Measurements from ENCODE around the gene LRCOL1.

GRCh38 chr12:132576701-132577100, 33.7 kb downstream of the LRCOL1 start:
- TF ChIP-seq EZH2phosphoT487 (IDR thresholded peaks at IDR 0.05; ENCODE audit: unreplicated experiment) (no peak), POLR2AphosphoS5 (IDR thresholded peaks at IDR 0.05; ENCODE audit: low read depth) (no peak), CTCF (conservative IDR thresholded peaks at IDR 0.05; ENCODE audit: low read depth in 2 of 2) (no peak), EZH2 (IDR thresholded peaks at IDR 0.05; ENCODE audit: low read depth, unreplicated experiment) (no peak), REST (IDR thresholded peaks at IDR 0.05; ENCODE audit: unreplicated experiment) (no peak), STAT1 (IDR thresholded peaks at IDR 0.05; ENCODE audit: unreplicated experiment) (no peak)
